Iris pigment epithelial cell (primary cell): ENCODE measurements around the gene ADRA2A.

Source experiments
- DNase-seq: peaks from one replicate; pipeline ENCODE4 v3.0.0-alpha.2; 2011; ENCODE audit warnings: low read depth

The ADRA2A gene

DNA sequence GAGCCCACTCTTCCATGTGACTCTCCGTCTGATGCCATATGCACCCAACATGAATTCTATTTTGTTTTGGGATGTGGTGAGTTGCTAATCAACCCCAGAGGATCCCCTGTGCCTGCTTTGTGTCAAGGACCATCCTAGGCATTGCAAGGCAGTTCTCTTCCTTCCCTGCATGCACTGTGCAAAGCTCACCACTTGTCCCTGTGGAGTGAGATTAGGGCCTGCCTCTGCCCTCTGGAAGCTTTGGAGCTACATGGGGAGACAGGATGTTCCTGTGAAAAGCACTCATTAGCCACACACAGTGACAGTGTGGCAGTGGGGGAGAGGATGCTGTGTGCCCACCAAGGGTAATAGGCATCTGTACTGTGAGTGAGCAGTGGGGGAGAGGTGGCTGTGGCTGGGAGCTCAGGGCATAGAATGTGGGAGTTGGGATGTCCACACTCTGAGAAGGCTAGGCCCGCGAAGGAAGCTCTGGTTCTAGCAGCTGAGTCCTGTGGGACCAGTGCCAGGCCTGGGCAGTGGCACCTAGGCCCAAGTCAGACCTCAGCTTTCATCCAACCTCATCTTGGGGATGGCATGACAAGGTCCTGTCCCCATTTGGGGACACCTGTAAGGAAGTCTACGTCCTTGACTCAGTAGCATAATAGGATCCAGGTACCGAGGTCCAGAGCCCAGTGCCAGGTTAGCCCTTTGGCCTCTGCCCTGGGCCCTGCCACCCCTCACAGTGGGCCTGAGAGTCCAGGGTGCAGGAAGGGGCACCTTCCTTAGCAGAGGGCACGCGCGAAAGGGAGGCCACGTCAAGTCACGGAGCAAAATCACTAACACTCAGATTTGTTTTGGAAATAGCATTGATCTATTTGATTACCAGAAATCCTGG, 6.6 kb downstream of the ADRA2A start:
- no peak for DNase-seq

DNA sequence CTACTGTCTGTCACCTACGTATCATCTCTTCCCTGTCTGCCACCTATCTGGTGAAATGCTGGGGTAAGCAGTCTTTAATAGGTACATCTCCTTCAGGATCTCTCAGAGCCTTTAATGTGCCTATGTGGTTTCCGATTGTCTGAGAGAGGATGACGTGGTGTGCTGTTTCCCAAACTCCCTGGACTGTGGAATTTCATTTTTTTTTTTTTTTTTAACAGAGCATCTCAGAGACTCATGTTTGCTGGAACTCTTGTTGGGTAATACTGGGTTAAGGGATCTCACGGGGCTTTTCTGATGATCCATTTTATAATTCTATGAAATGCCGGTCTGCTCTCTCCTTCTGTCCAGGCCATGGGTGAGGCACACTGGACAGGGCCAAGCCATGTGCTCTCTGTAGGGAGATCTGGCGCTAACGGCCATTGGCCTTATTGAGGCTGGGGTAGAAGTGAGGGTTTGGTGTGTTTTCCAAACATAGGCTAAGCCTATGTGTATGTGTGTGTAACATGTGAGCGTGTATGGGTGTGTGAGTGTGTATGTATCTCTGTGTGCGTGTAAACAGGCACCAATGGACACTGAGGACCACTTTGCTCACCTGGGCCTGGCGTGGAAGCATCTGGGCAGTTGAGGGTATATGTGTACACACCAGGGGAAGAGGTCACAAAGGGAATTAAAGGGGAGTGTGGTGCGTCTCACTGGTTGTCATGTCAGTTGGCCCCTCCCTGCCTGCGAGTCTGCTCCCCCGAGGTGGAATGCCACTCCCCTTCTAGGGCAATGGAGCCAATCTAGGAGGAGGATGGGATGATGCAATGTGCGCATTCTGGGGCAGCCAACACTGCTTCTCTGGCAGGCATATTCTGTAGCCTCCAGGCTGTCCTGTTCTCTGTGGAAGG, 7.8 kb downstream of the ADRA2A start:
- DNase-seq: no peak

- no peak for DNase-seq
These were observed 9.0 kb downstream of the ADRA2A start for GRCh38 chr10:111085690-111086353.

GRCh38 chr10:111086574-111086973, 9.7 kb downstream of the ADRA2A start:
- no peak for DNase-seq

DNA sequence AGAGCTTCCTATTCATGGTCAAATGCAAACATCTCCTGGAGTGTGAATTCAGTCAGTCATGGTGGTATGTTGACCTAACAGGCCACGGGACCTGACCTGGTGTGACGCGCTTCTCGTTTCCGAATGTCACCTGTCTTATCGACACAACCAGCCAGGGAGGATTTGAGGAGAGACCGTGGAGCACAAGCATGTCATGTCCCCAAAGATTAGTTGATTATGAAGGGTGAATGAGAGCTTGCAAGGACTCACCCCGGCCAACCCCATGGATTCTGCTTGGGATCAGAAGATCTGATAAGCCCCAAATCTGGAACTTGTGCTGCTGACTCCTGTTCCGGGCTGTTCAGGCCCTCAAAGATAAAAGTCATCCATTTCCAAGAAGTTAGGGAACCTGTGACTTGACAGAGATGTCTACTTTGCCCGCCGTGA, 10.5 kb downstream of the ADRA2A start:
- DNase-seq: no peak

GRCh38 chr10:111087968-111088505, 11.2 kb downstream of the ADRA2A start:
- DNase-seq: no peak

DNA sequence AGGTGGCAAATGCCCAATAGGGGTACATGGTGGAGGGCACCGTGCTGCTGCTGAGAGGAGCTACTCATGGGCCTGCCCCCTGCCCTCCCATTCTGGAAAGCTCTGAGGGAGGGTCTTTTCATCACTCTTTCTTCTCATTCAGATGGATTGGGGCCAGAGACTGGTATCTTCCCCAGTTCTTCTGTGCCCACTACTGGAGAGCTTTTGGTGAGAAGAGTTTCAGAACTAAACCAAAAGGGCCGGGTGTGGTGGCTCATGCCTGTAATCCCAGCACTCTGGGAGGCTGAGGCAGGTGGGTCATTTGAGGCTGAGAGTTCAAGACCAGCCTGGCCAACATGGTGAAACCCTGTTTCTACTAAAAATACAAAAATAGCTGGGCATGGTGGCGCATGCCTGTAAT, 12.5 kb downstream of the ADRA2A start:
- no peak for DNase-seq

DNA sequence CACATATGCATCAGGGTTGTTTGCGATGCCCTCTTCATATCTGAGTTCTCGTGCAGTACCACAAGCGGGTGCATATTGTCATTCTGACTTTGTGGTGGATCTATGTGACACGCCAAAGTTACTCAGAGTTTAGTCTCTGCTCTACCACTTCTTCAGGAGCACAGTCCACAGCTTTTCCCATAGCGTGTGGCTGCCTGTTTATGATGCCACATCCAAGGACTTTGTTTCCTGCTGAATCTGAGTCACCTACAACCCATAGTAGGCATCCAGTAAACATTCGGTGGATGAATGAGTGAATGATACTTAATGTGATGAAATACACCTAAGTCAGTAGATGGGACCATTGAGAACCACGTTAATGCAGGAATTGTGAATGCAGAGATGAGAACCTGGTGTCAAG, 15.0 kb downstream of the ADRA2A start:
- DNase-seq: no peak

- peak; percentile 50 for DNase-seq
These were observed 17.0 kb downstream of the ADRA2A start for GRCh38 chr10:111093741-111094380.

DNA sequence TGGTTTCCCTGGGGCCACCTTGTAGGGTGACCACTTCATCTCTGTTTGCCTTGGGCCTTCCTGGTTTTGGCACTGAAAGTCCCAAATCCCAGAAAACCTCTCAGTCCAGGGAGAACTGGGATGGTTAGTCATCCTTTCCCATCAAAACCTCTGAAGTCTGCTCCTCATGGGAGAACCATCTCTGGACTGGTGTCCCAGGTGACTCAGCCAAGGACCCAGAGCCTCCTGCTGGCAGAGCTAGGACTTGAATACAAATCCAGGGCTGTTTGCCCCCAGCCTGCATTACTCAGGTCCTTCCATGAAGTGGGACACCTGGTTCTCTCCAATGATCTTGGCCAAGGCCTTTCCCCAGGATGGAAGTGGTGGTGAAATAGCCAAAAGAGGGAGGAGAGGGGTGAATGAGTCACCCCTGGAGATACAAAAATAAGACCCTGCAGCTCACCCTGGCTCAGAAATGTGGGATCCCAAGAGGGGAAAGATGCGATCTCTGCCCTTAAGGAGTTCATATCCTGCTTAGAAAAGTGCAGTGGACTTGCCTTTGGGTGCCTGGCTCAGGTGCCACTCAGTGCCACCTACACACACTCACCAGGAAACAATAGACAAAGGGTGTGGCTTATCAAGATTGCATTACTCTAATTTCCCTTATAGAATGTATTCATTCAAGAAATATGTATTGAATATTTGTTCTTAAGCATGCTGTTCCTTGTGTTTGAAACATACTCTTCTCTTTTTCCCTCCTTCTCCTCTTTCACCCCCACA, 22.0 kb downstream of the ADRA2A start:
- DNase-seq: peak; percentile 1

DNA sequence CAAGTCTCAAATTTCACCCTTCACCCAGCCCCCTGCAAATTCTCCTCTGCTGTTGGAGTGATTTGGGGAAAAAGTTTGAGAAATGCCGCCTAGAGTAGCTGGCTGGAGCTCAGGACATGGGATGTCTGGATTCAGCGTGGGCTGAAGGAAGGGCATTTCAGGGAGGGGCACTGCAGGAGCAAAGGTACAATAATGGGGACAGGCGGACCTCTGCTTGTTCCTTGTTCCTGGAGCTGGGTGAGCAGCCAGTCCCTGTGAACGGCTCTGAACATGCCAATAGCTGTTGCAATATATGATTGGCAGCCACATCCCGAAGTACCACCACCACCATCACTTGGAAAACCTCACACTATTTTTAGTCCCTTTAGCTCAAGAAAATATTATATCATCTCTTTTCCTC, 23.4 kb downstream of the ADRA2A start:
- DNase-seq: no peak

- no peak for DNase-seq
These were observed 25.0 kb downstream of the ADRA2A start for GRCh38 chr10:111101796-111102195.

DNA sequence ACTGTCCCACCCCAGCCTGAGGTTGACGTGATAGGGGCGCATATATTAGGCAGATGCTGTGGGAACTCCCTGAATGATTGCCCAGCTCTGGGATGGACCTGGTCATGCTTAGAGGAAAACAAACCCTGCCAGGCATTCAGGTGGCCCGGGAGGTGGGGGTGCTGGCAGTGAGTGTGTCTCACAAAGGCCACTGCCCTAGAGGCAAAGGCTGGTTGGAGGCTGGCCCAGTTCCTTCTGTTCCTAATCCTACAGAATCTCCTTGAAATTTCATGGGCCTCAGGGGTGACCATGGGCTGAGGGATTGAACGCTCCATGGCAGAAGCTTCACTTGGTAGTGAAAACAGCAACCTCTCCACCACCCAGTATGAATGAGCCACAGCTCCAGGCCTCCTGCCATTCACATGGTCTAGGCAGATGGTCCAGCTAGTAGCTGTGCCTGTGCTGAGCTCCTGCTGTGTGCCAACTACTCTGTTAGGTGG, 25.6 kb downstream of the ADRA2A start:
- DNase-seq: no peak

- DNase-seq: no peak
These were observed 26.5 kb downstream of the ADRA2A start for GRCh38 chr10:111103196-111103840.

GRCh38 chr10:111104811-111105210, 28.0 kb downstream of the ADRA2A start:
- DNase-seq: no peak

GRCh38 chr10:111106081-111106480, 29.3 kb downstream of the ADRA2A start:
- DNase-seq: no peak

GRCh38 chr10:111107023-111107422, 30.2 kb downstream of the ADRA2A start:
- no peak for DNase-seq

DNA sequence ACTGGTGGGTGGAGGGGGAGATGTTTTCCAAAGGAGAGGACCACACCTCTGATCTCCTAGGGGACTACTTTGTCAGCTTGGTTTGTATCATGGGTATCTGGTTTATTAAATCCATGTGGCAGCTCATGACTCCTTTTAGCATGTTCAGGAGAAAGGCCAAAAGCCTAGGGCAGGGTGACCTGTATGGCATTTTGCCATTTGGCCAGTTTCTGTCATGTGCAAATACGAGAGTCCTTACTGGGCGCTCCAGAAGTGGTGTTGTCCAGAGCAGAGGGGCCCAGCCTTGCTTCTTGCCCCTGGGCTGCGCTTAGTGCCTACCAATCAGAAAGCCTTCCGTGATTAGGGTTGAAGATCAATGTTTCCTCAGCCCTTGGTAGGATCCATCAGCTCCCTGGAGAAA, 31.0 kb downstream of the ADRA2A start:
- no peak for DNase-seq

GRCh38 chr10:111108441-111108840, 31.6 kb downstream of the ADRA2A start:
- DNase-seq: no peak
